ENCODE results near the gene ST6GAL1.

ST6GAL1 gene

DNA sequence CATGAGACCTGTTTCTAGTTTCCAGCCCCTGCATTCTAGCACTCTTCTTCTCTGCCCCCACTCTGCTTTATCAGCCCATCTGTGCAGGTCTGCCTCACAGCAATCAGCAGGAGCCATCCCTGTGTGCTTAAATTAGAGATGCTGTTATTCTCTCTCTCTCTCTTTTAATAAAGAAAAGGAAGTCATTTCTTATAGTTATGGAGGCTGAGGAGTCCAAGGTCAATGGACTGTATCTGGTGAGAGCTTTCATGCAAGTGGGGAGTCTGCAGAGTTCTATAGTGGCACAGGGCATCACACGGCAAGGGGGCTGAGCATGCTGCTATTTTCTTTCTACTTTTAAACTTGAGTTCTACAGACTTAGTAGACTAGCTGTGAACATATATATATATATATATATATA is 4.5 kb upstream of the ST6GAL1 start:
- Histone ChIP-seq H3K9ac (ENCODE audit: insufficient read length, low read depth) (no peak overlapping the region), H3K4me3 (ENCODE audit: insufficient read length, low read depth) (no peak overlapping the region), H3K27me3 (ENCODE audit: insufficient read depth, insufficient read length) (peaks cover 6% of the 10 kb centered on the region), H3K4me1 (ENCODE audit: insufficient read depth, insufficient read length) (peaks cover 7% of the 10 kb centered on the region), H3K36me3 (ENCODE audit: insufficient read depth, insufficient read length, low read length) (no peaks in the 10 kb centered on the region), H3K9me3 (ENCODE audit: insufficient read depth, low read length) (no peaks in the 10 kb centered on the region)
- TF ChIP-seq SUZ12 (IDR thresholded peaks at IDR 0.05; ENCODE audit: extremely low read depth, insufficient read depth, insufficient read length) (no peak), ZNF274 (IDR thresholded peaks at IDR 0.05; ENCODE audit: low read depth, low read length) (no peak), YY1 (IDR thresholded peaks at IDR 0.05; ENCODE audit: insufficient read depth, insufficient read length) (no peak)
- DNase-seq (ENCODE audit: low read depth, low spot score), result no peak

DNA sequence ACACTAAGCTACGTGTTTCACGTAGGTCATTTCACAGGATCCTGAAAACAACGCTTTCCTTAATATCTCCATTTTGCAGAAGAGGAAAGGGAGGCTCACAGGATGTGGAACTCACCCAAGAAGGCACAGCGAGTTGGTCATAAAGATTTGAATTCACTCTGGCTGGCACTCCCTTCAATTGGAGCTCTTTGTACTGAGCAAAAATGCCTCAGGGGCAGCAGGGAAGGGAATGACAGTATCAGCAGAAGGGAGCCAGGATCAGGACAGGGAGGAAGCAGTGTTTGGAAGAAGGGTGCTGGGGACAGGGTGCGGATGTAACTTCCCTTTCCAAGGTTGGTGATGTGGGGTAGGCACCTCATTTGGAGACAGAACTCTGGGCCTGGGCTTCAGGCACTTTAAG is 1.1 kb upstream of the ST6GAL1 start:
- peaks cover 11% of the 10 kb centered on the region for H3K36me3 ChIP-seq (ENCODE audit: insufficient read depth, insufficient read length, low read length)
- TF ChIP-seq SUZ12 (IDR thresholded peaks at IDR 0.05; ENCODE audit: extremely low read depth, insufficient read depth, insufficient read length) (no peak), YY1 (IDR thresholded peaks at IDR 0.05; ENCODE audit: insufficient read depth, insufficient read length) (no peak), ZNF274 (IDR thresholded peaks at IDR 0.05; ENCODE audit: low read depth, low read length) (no peak)
- H3K9ac ChIP-seq (ENCODE audit: insufficient read length, low read depth), result peak overlapping the region; percentile 91
- peaks cover 9% of the 10 kb centered on the region for H3K4me1 ChIP-seq (ENCODE audit: insufficient read depth, insufficient read length)
- H3K9me3 ChIP-seq (ENCODE audit: insufficient read depth, low read length), result no peaks in the 10 kb centered on the region
- H3K4me3 ChIP-seq (ENCODE audit: insufficient read length, low read depth), result peak overlapping the region; percentile 87
- H3K27me3 ChIP-seq (ENCODE audit: insufficient read depth, insufficient read length), result peaks cover 6% of the 10 kb centered on the region
- DNase-seq (ENCODE audit: low read depth, low spot score), result no peak

GRCh38 chr3:186929685-186930084 is 641 bp upstream of the ST6GAL1 start:
- Histone ChIP-seq H3K4me3 (ENCODE audit: insufficient read length, low read depth) (peak overlapping the region; percentile 87), H3K4me1 (ENCODE audit: insufficient read depth, insufficient read length) (peaks cover 9% of the 10 kb centered on the region), H3K9me3 (ENCODE audit: insufficient read depth, low read length) (no peaks in the 10 kb centered on the region), H3K27me3 (ENCODE audit: insufficient read depth, insufficient read length) (peaks cover 6% of the 10 kb centered on the region), H3K36me3 (ENCODE audit: insufficient read depth, insufficient read length, low read length) (peaks cover 13% of the 10 kb centered on the region), H3K9ac (ENCODE audit: insufficient read length, low read depth) (peak overlapping the region; percentile 91)
- TF ChIP-seq SUZ12 (IDR thresholded peaks at IDR 0.05; ENCODE audit: extremely low read depth, insufficient read depth, insufficient read length) (no peak), ZNF274 (IDR thresholded peaks at IDR 0.05; ENCODE audit: low read depth, low read length) (no peak)
- DNase-seq (ENCODE audit: low read depth, low spot score), result no peak

GRCh38 chr3:186930641-186931531 is 560 bp downstream of the ST6GAL1 start:
- peak; percentile 87 for DNase-seq (ENCODE audit: low read depth, low spot score)
- TF ChIP-seq YY1 (IDR thresholded peaks at IDR 0.05; ENCODE audit: insufficient read depth, insufficient read length), result no peak
- TF ChIP-seq ZNF274 (IDR thresholded peaks at IDR 0.05; ENCODE audit: low read depth, low read length), result no peak
- TF ChIP-seq SUZ12 (IDR thresholded peaks at IDR 0.05; ENCODE audit: extremely low read depth, insufficient read depth, insufficient read length), result no peak

GRCh38 chr3:186931532-186932280 is 1.4 kb downstream of the ST6GAL1 start:
- Histone ChIP-seq H3K4me3 (ENCODE audit: insufficient read length, low read depth) (peak overlapping the region; percentile 87), H3K4me1 (ENCODE audit: insufficient read depth, insufficient read length) (peaks cover 9% of the 10 kb centered on the region), H3K9me3 (ENCODE audit: insufficient read depth, low read length) (no peaks in the 10 kb centered on the region), H3K36me3 (ENCODE audit: insufficient read depth, insufficient read length, low read length) (peaks cover 17% of the 10 kb centered on the region), H3K9ac (ENCODE audit: insufficient read length, low read depth) (peak overlapping the region; percentile 91), H3K27me3 (ENCODE audit: insufficient read depth, insufficient read length) (peaks cover 6% of the 10 kb centered on the region)
- TF ChIP-seq ZNF274 (IDR thresholded peaks at IDR 0.05; ENCODE audit: low read depth, low read length), result no peak
- no peak for TF ChIP-seq YY1 (IDR thresholded peaks at IDR 0.05; ENCODE audit: insufficient read depth, insufficient read length)
- TF ChIP-seq SUZ12 (IDR thresholded peaks at IDR 0.05; ENCODE audit: extremely low read depth, insufficient read depth, insufficient read length), result no peak
- DNase-seq (ENCODE audit: low read depth, low spot score), result no peak

More at GRCh38 chr3:186930641-186931531, 560 bp downstream of the ST6GAL1 start:
- peak overlapping the region; percentile 87 for H3K4me3 ChIP-seq (ENCODE audit: insufficient read length, low read depth)
- H3K9me3 ChIP-seq (ENCODE audit: insufficient read depth, low read length), result no peaks in the 10 kb centered on the region
- peak overlapping the region; percentile 91 for H3K9ac ChIP-seq (ENCODE audit: insufficient read length, low read depth)
- peaks cover 9% of the 10 kb centered on the region for H3K4me1 ChIP-seq (ENCODE audit: insufficient read depth, insufficient read length)
- peaks cover 6% of the 10 kb centered on the region for H3K27me3 ChIP-seq (ENCODE audit: insufficient read depth, insufficient read length)
- H3K36me3 ChIP-seq (ENCODE audit: insufficient read depth, insufficient read length, low read length), result peaks cover 17% of the 10 kb centered on the region

GRCh38 chr3:186932281-186933181 is 2.2 kb downstream of the ST6GAL1 start:
- Histone ChIP-seq H3K4me1 (ENCODE audit: insufficient read depth, insufficient read length) (peaks cover 9% of the 10 kb centered on the region), H3K4me3 (ENCODE audit: insufficient read length, low read depth) (peak overlapping the region; percentile 87), H3K9me3 (ENCODE audit: insufficient read depth, low read length) (no peaks in the 10 kb centered on the region), H3K27me3 (ENCODE audit: insufficient read depth, insufficient read length) (peaks cover 6% of the 10 kb centered on the region), H3K36me3 (ENCODE audit: insufficient read depth, insufficient read length, low read length) (peaks cover 17% of the 10 kb centered on the region), H3K9ac (ENCODE audit: insufficient read length, low read depth) (peak overlapping the region; percentile 91)
- no peak for DNase-seq (ENCODE audit: low read depth, low spot score)
- TF ChIP-seq ZNF274 (IDR thresholded peaks at IDR 0.05; ENCODE audit: low read depth, low read length) (no peak), SUZ12 (IDR thresholded peaks at IDR 0.05; ENCODE audit: extremely low read depth, insufficient read depth, insufficient read length) (no peak), YY1 (IDR thresholded peaks at IDR 0.05; ENCODE audit: insufficient read depth, insufficient read length) (no peak)
